Trophoblast cell (in vitro differentiated cells and primary cell): ENCODE results near the gene CANX.
A peak's percentile ranks its signal among the peaks of the same experiment; 100 is the strongest.

ENCODE experiments used
- DNase-seq, 2 donors: peaks; one replicate each; pipeline ENCODE4 v3.0.0-alpha.2; 2016
- H2AFZ ChIP-seq: 2 replicates; pipeline ENCODE4 v1.6.1; 2013; ENCODE audit warnings: low read length, moderate library complexity, mild to moderate bottlenecking; ENCODE audit not compliant: insufficient read depth, poor library complexity
- H2AK5ac ChIP-seq: 2 replicates; pipeline ENCODE4 v1.6.1; 2013; ENCODE audit warnings: mild to moderate bottlenecking, low read length
- H2BK120ac ChIP-seq: 2 replicates; pipeline ENCODE4 v1.6.1; 2013; ENCODE audit warnings: low read length, mild to moderate bottlenecking, moderate library complexity; ENCODE audit not compliant: insufficient read depth, poor library complexity
- H2BK12ac ChIP-seq: 2 replicates; pipeline ENCODE4 v1.6.1; 2013; ENCODE audit warnings: mild to moderate bottlenecking, low read length, moderate library complexity
- H2BK5ac ChIP-seq: 2 replicates; pipeline ENCODE4 v1.6.1; 2013; ENCODE audit warnings: low read length, low read depth, moderate library complexity, mild to moderate bottlenecking; ENCODE audit not compliant: poor library complexity
- H3K14ac ChIP-seq: 2 replicates; pipeline ENCODE4 v1.6.1; 2013; ENCODE audit warnings: mild to moderate bottlenecking, low read length
- H3K18ac ChIP-seq: 2 replicates; pipeline ENCODE4 v1.6.1; 2013; ENCODE audit warnings: mild to moderate bottlenecking, low read length
- H3K23ac ChIP-seq: 2 replicates; pipeline ENCODE4 v1.6.1; 2013; ENCODE audit warnings: low read length
- H3K27ac ChIP-seq: 2 replicates; pipeline ENCODE4 v1.5.1; 2013; ENCODE audit warnings: low read depth, mild to moderate bottlenecking, inconsistent platforms, low read length, moderate library complexity
- H3K27me3 ChIP-seq: 2 replicates; pipeline ENCODE4 v1.6.1; 2013; ENCODE audit warnings: inconsistent platforms, mild to moderate bottlenecking, low read length, moderate library complexity; ENCODE audit not compliant: insufficient read depth
- H3K36me3 ChIP-seq, 2 experiments: 1 replicate in 1 of 2; 2 replicates in 1 of 2; pipeline ENCODE4 v1.6.1; 2013; ENCODE audit warnings: low read length in 2 of 2, mild to moderate bottlenecking in 2 of 2, moderate library complexity in 1 of 2; ENCODE audit not compliant: insufficient read depth in 2 of 2, control insufficient read depth in 1 of 2
- H3K4ac ChIP-seq: 2 replicates; pipeline ENCODE4 v1.6.1; 2013; ENCODE audit warnings: low read depth, mild to moderate bottlenecking, low read length, moderate library complexity
- H3K4me1 ChIP-seq, 2 experiments: 1 replicate in 1 of 2; 2 replicates in 1 of 2; pipeline ENCODE4 v1.6.1; 2013; ENCODE audit warnings: low read length in 2 of 2, mild to moderate bottlenecking in 2 of 2, moderate library complexity in 1 of 2; ENCODE audit not compliant: insufficient read depth in 2 of 2, control insufficient read depth in 1 of 2
- H3K4me2 ChIP-seq: 2 replicates; pipeline ENCODE4 v1.6.1; 2013; ENCODE audit warnings: inconsistent platforms, mild to moderate bottlenecking, low read length, moderate library complexity
- H3K4me3 ChIP-seq: 2 replicates; pipeline ENCODE4 v1.5.1; 2013; ENCODE audit warnings: mild to moderate bottlenecking, low read depth, low read length, inconsistent platforms
- H3K79me1 ChIP-seq: one replicate; pipeline ENCODE4 v1.6.1; 2013; ENCODE audit warnings: low read length
- H3K79me2 ChIP-seq: 2 replicates; pipeline ENCODE4 v1.6.1; 2013; ENCODE audit warnings: low read length, mild to moderate bottlenecking; ENCODE audit not compliant: control insufficient read depth, insufficient read depth, poor library complexity
- H3K9ac ChIP-seq: 2 replicates; pipeline ENCODE4 v1.6.1; 2013; ENCODE audit warnings: mild to moderate bottlenecking, low read length
- H3K9me3 ChIP-seq: 2 replicates; pipeline ENCODE4 v1.6.1; 2013; ENCODE audit warnings: low read depth, mild to moderate bottlenecking, control low read depth, inconsistent platforms, low read length; ENCODE audit not compliant: insufficient read depth
- H4K12ac ChIP-seq: 2 replicates; pipeline ENCODE4 v1.6.1; 2013; ENCODE audit warnings: low read depth, mild to moderate bottlenecking, low read length, moderate library complexity
- H4K8ac ChIP-seq: 2 replicates; pipeline ENCODE4 v1.6.1; 2013; ENCODE audit warnings: low read depth, mild to moderate bottlenecking, low read length, moderate library complexity
- H4K91ac ChIP-seq: one replicate; pipeline ENCODE4 v1.6.1; 2013; ENCODE audit warnings: low read depth, mild to moderate bottlenecking, low read length, moderate library complexity
- WGBS: extraction: QIAGEN DNeasy Blood & Tissue Kit; methylation state at CpG from one replicate; pipeline ENCODE4 v1.1.7; 2013; ENCODE audit warnings: missing lambda C conversion rate; ENCODE audit not compliant: insufficient read length, insufficient coverage; ENCODE audit errors: extremely low coverage; 5-methylcytosine and 5-hydroxymethylcytosine counted together

The CANX gene

DNA sequence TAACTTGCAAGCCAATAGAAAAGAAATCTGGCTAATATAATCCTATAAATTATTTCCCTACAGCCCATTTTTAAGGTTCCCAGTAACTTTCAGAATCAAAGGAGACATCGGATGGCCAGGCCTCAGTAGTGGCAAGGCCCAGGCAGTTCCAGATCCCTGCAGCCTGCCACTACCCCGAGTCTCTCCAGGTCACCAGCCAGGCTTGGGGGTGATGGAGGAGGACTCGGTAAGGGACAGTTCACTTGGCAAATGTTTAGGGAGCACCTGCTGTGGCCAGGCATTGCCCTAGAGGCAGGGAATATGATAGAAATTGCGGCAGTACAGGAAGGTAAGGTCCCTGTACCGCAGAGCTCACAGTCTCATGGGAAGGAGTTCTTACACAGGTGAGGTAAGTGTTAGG, 79.8 kb downstream of the CANX start:
- no peak overlapping the region for H2BK12ac ChIP-seq
- WGBS: no CpG with 5 or more reads among the region's 5 CpGs
- H3K4ac ChIP-seq: no peak overlapping the region
- no peak overlapping the region for H2BK5ac ChIP-seq
- no peak overlapping the region for H3K4me2 ChIP-seq
- H4K91ac ChIP-seq: no peak overlapping the region
- H3K79me1 ChIP-seq: no peaks in the 10 kb centered on the region
- no peak overlapping the region for H2AK5ac ChIP-seq
- H2AFZ ChIP-seq: no peak overlapping the region
- no peak overlapping the region for H3K4me3 ChIP-seq
- H3K14ac ChIP-seq: no peak overlapping the region
- H4K8ac ChIP-seq: no peak overlapping the region
- no peaks in the 10 kb centered on the region for H3K27me3 ChIP-seq
- no peak for DNase-seq
- no peaks in the 10 kb centered on the region for H3K9me3 ChIP-seq
- H4K12ac ChIP-seq: no peak overlapping the region
- H3K27ac ChIP-seq: no peak overlapping the region
- no peak overlapping the region for H3K9ac ChIP-seq
- no peaks in the 10 kb centered on the region for H3K79me2 ChIP-seq
- peaks cover 28 to 42% of the 10 kb centered on the region in 2 experiments for H3K36me3 ChIP-seq
- H3K23ac ChIP-seq: no peak overlapping the region
- H3K18ac ChIP-seq: peak overlapping the region; percentile 29
- H2BK120ac ChIP-seq: no peak overlapping the region
- H3K4me1 ChIP-seq: peaks cover 11 to 20% of the 10 kb centered on the region in 2 experiments

DNA sequence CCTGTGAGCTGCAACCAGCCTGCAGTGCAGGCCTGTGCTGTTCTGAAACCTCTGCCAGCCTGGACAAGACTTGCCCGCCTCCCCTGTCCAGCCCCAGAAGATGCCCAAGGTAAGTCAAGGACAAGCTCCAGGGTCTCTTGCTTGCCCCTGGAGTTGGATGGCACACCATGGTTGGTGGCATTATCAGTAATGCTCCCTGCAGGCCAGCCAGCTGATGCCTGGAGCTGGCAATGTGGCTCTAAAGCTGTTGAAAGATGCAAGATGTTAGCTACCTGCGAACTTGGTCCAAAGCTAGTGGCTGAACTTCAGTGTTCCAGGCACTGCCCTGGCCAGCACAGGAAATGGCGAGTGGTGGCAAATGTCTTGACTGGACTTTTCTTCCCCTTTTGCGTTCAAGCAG, 81.1 kb downstream of the CANX start:
- Histone ChIP-seq H3K79me2 (no peaks in the 10 kb centered on the region), H3K18ac (no peak overlapping the region), H3K4me2 (no peak overlapping the region), H4K8ac (no peak overlapping the region), H4K12ac (no peak overlapping the region), H3K79me1 (no peaks in the 10 kb centered on the region), H2AFZ (no peak overlapping the region), H3K4me3 (no peak overlapping the region), H3K4me1 (peaks cover 11 to 20% of the 10 kb centered on the region in 2 experiments), H3K14ac (no peak overlapping the region), H2BK12ac (no peak overlapping the region), H3K27ac (no peak overlapping the region), H3K9ac (no peak overlapping the region), H3K9me3 (no peaks in the 10 kb centered on the region), H2AK5ac (no peak overlapping the region), H2BK5ac (no peak overlapping the region), H3K23ac (no peak overlapping the region), H3K36me3 (peaks cover 17 to 30% of the 10 kb centered on the region in 2 experiments), H2BK120ac (no peak overlapping the region), H3K27me3 (no peaks in the 10 kb centered on the region), H4K91ac (no peak overlapping the region), H3K4ac (no peak overlapping the region)
- DNase-seq: no peak
- no CpG with 5 or more reads among the region's 4 CpGs for WGBS

DNA sequence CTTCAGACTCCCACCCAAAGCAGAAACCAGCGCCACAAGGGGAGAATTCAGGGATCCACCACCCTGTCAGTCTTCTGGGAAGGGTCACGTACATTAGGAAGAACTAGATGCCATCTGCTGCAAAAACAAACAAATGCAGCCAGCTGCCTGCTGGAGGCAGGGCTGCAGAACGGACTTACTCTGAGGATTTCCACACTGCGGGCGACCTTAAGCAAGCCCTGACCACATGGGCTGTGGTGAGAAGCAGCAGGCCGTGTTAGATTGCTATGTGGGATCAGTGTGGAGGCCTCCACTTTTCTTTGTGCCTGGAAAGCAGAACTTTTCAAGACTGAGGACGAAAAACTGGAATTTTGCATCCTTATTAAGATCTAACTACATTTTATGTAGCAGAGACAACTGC, 81.6 kb downstream of the CANX start:
- Histone ChIP-seq H3K79me1 (no peaks in the 10 kb centered on the region), H3K4me2 (no peak overlapping the region), H3K14ac (no peak overlapping the region), H3K9ac (no peak overlapping the region), H3K4ac (no peak overlapping the region), H3K9me3 (no peaks in the 10 kb centered on the region), H3K27ac (no peak overlapping the region), H3K4me1 (peaks cover 11 to 20% of the 10 kb centered on the region in 2 experiments), H2BK5ac (no peak overlapping the region), H2BK120ac (no peak overlapping the region), H3K4me3 (no peak overlapping the region), H3K18ac (no peak overlapping the region), H4K12ac (no peak overlapping the region), H4K91ac (no peak overlapping the region), H2AK5ac (no peak overlapping the region), H3K27me3 (no peaks in the 10 kb centered on the region), H3K36me3 (peaks cover 14 to 27% of the 10 kb centered on the region in 2 experiments), H3K79me2 (no peaks in the 10 kb centered on the region), H2AFZ (no peak overlapping the region), H2BK12ac (no peak overlapping the region), H3K23ac (no peak overlapping the region), H4K8ac (no peak overlapping the region)
- no CpG with 5 or more reads among the region's 7 CpGs for WGBS
- no peak for DNase-seq
